A549 (cell line): ENCODE data around the gene DYNLT4. TPM values are rescaled to one million over a fixed set of nuclear protein-coding genes. Genes with fewer than 3 reads are reported as not detected.

Experiments used
- ATAC-seq, 2 experiments: fragments of 200-7000 bp in 1 of 2; fragments of >200 bp in 1 of 2; cut with Nextera tagmentation in 1 of 2; cut with Tn5 transposase in 1 of 2; 3 replicates each; pipeline versions ENCODE4 v1.8.0 to v1.9.1; 2018 to 2020; ENCODE audit warnings: mild to moderate bottlenecking in 1 of 2, moderate library complexity in 1 of 2
- CTCF ChIA-PET: fragments of 300-600 bp; sonication (Branson Sonifier 250); formaldehyde crosslinking; extraction: SDS; loops from one replicate; lab custom pipeline; 2021; ENCODE audit warnings: antibody characterized with exemption, inconsistent platforms; lab: Yijun Ruan, JAX
- POLR2A ChIA-PET: fragments of 350-600 bp; formaldehyde crosslinking; extraction: SDS; loops from one replicate; lab custom pipeline; 2021; ENCODE audit warnings: antibody characterized with exemption, inconsistent platforms; lab: Yijun Ruan, JAX
- DNase-seq, 2 experiments: peaks; one replicate each; pipeline versions ENCODE4 v3.0.0 to v3.0.0-alpha.2; 2011 to 2016; ENCODE audit warnings: low read depth in 1 of 2, low spot score in 1 of 2
- FAIRE-seq: peaks from 2 replicates; lab custom pipeline; 2011; peaks lifted over from hg19 to GRCh38; lab: Jason Lieb, UNC
- H3K27ac ChIP-seq, 2 experiments: fragments of >200 bp; sonication (Bioruptor Twin); formaldehyde crosslinking; 3 replicates each; pipeline ENCODE4 v1.5.1; 2016 to 2017
- H3K4me1 ChIP-seq: fragments of >200 bp; sonication (Bioruptor Twin); formaldehyde crosslinking; 3 replicates; pipeline ENCODE4 v1.6.1; 2016
- H3K4me2 ChIP-seq: fragments of >200 bp; sonication (Bioruptor Twin); formaldehyde crosslinking; 3 replicates; pipeline ENCODE4 v1.6.1; 2016
- H3K4me3 ChIP-seq: fragments of >200 bp; sonication (Bioruptor Twin); formaldehyde crosslinking; 3 replicates; pipeline ENCODE4 v1.5.1; 2016
- H3K9me3 ChIP-seq: fragments of >200 bp; sonication (Bioruptor Twin); formaldehyde crosslinking; 3 replicates; pipeline ENCODE4 v1.6.1; 2016
- BHLHE40 ChIP-seq: IDR thresholded peaks from 2 replicates; pipeline ENCODE4 v1.6.1; 2012; ENCODE audit warnings: low read depth, low read length, inconsistent platforms
- CHD2 ChIP-seq: fragments of 150-350 bp; IDR thresholded peaks from 2 replicates; pipeline ENCODE4 v1.6.1; 2014; ENCODE audit warnings: low read length; ENCODE audit not compliant: partially characterized antibody
- CHD4 ChIP-seq: fragments of 200-600 bp; sonication (generic); IDR thresholded peaks from 2 replicates; pipeline ENCODE4 v1.6.1; 2016; ENCODE audit warnings: antibody characterized with exemption, mild to moderate bottlenecking, borderline replicate concordance
- CTCF ChIP-seq: fragments of >200 bp; sonication (Bioruptor Twin); formaldehyde crosslinking; IDR thresholded peaks from 3 replicates; pipeline ENCODE4 v1.5.1; 2016
- EP300 ChIP-seq, 2 experiments: fragments of >200 bp; sonication (Bioruptor Twin); formaldehyde crosslinking; IDR thresholded peaks; 2 replicates in 1 of 2; 3 replicates in 1 of 2; pipeline ENCODE4 v1.6.1; 2016 to 2017
- FOSB ChIP-seq: fragments of 250-450 bp; sonication (Bioruptor Pico); IDR thresholded peaks from 2 replicates; pipeline ENCODE4 v1.5.0; 2020; ENCODE audit warnings: mild to moderate bottlenecking, moderate library complexity
- FOSL2 ChIP-seq, 2 experiments: fragments of 450-650 bp in 1 of 2; fragments of >200 bp in 1 of 2; sonication (Bioruptor Twin) in 1 of 2; formaldehyde crosslinking; IDR thresholded peaks; 2 replicates each; pipeline versions ENCODE4 v1.5.0 to v1.6.1; 2016 to 2020; ENCODE audit warnings: mild to moderate bottlenecking in 1 of 2, moderate library complexity in 1 of 2
- GATA3 ChIP-seq: IDR thresholded peaks from 2 replicates; pipeline ENCODE4 v1.6.1; 2012; ENCODE audit warnings: borderline replicate concordance
- HES2 ChIP-seq: fragments of >200 bp; sonication (Bioruptor Twin); formaldehyde crosslinking; IDR thresholded peaks from 2 replicates; pipeline ENCODE4 v1.6.1; 2016
- HOXB5 ChIP-seq: fragments of 250-450 bp; sonication (Bioruptor Pico); IDR thresholded peaks from 2 replicates; pipeline ENCODE4 v1.5.0; 2020; ENCODE audit warnings: mild to moderate bottlenecking, moderate library complexity
- KDM5A ChIP-seq: fragments of 200-600 bp; sonication (generic); IDR thresholded peaks from 2 replicates; pipeline ENCODE4 v1.6.1; 2016; ENCODE audit warnings: antibody characterized with exemption, mild to moderate bottlenecking
- MAZ ChIP-seq: fragments of 150-350 bp; IDR thresholded peaks from 2 replicates; pipeline ENCODE4 v1.6.1; 2014; ENCODE audit warnings: antibody characterized with exemption, low read depth, low read length, borderline replicate concordance
- NFE2L2 ChIP-seq: fragments of 150-350 bp; conservative IDR thresholded peaks from 2 replicates; pipeline ENCODE4 v1.6.1; 2014; ENCODE audit warnings: low read length
- NPAS2 ChIP-seq: fragments of 250-450 bp; sonication (Bioruptor Pico); IDR thresholded peaks from 2 replicates; pipeline ENCODE4 v1.8.0; 2022; ENCODE audit warnings: mild to moderate bottlenecking, moderate library complexity, borderline replicate concordance
- PBX3 ChIP-seq: IDR thresholded peaks from 2 replicates; pipeline ENCODE4 v1.6.1; 2012
- POLR2A ChIP-seq: IDR thresholded peaks from 2 replicates; pipeline ENCODE4 v1.6.1; 2012; ENCODE audit warnings: mild to moderate bottlenecking, low read length
- RAD21 ChIP-seq, 2 experiments: fragments of >200 bp in 1 of 2; sonication (Bioruptor Twin) in 1 of 2; formaldehyde crosslinking in 1 of 2; IDR thresholded peaks in 1 of 2; conservative IDR thresholded peaks in 1 of 2; 2 replicates in 1 of 2; 3 replicates in 1 of 2; pipeline ENCODE4 v1.6.1; 2012 to 2018; ENCODE audit warnings: inconsistent platforms in 1 of 2
- RNF2 ChIP-seq: fragments of 200-600 bp; sonication (generic); IDR thresholded peaks from 2 replicates; pipeline ENCODE4 v1.6.1; 2016; ENCODE audit warnings: low read depth, mild to moderate bottlenecking, antibody characterized with exemption, moderate library complexity, borderline replicate concordance
- SMC3 ChIP-seq: fragments of >200 bp; sonication (Bioruptor Twin); formaldehyde crosslinking; IDR thresholded peaks from 3 replicates; pipeline ENCODE4 v1.6.1; 2018; ENCODE audit warnings: inconsistent platforms
- SREBF2 ChIP-seq: fragments of 450-650 bp; IDR thresholded peaks from 2 replicates; pipeline ENCODE4 v1.6.1; 2014; ENCODE audit warnings: mild to moderate bottlenecking, moderate library complexity
- TFCP2L1 ChIP-seq: fragments of 250-450 bp; sonication (Bioruptor Pico); IDR thresholded peaks from 2 replicates; pipeline ENCODE4 v1.5.0; 2021; ENCODE audit warnings: mild to moderate bottlenecking
- ZC3H11A ChIP-seq: fragments of 450-650 bp; IDR thresholded peaks from 2 replicates; pipeline ENCODE4 v1.6.1; 2014; ENCODE audit warnings: antibody characterized with exemption, mild to moderate bottlenecking
- WGBS: methylation state at CpG from one replicate; pipeline ENCODE4 v1.1.6; 2017; ENCODE audit errors: missing lambda C conversion rate; 5-methylcytosine and 5-hydroxymethylcytosine counted together
- polyA minus RNA-seq: library from RNA; depleted of rRNA, polyadenylated mRNA; stranded (reverse); fragments of >200 nt; gene quantifications from 2 replicates; pipeline ENCODE4 v1.2.3, GENCODE V29; 2011; rRNA and poly(A)+ RNA removed
- polyA plus RNA-seq, 4 experiments: library from polyadenylated mRNA; depleted of rRNA in 3 of 4; stranded (reverse); fragments of >200 nt; fragmentation: RNase III in 1 of 4; extraction: RNeasy Plus Mini Kit Qiagen cat#74134 plus additional on column Dnase treatment in 1 of 4; gene quantifications; 2 replicates in 3 of 4; 3 replicates in 1 of 4; pipeline ENCODE4 v1.2.3, GENCODE V29; 2011 to 2017
- TF ChIP-seq, protein P1 (sequence below): fragments of 450-650 bp; IDR thresholded peaks from 2 replicates; pipeline ENCODE4 v1.6.1; 2014; ENCODE audit warnings: antibody characterized with exemption

The DYNLT4 gene
- polyA plus RNA-seq (2011; rRNA removed): 0.21 TPM in 1 of 2 replicates, not detected in the other
- polyA plus RNA-seq (2012; cell fraction: cytosol; rRNA removed): 0.48 and 0.92 TPM in 2 replicates
- polyA plus RNA-seq (2012; cell fraction: nucleus; rRNA removed): 0.70 and 0.84 TPM in 2 replicates
- polyA plus RNA-seq (2017; fragmentation: RNase III; extraction: RNeasy Plus Mini Kit Qiagen cat#74134 plus additional on column Dnase treatment): 0.12 to 0.18 TPM in 2 of 3 replicates, not detected in the other
- polyA minus RNA-seq: not detected in 2 replicates

- Histone ChIP-seq H3K4me2 (peak within 1 kb of the TSS; percentile 81), H3K4me3 (0 out of 3 replicates have a peak within 1 kb of the TSS, but pooled peaks have one; percentile 14), H3K27ac (peak within 1 kb of the TSS; percentile 98 to 99), H3K9me3 (no peaks in the 10 kb centered on the region), H3K4me1 (peaks cover 83% of the 10 kb centered on the region)
- peak; percentile 10 to 11; a peak in 4 of 6 replicates for ATAC-seq
- ChIA-PET POLR2A (interaction anchor here (0.6 to 3.9 kb wide), 7 partner anchors 12 to 715 kb away, joined by 3 to 57 read pairs (median 5); partner anchors contain the start of genes PRDX1, RNU5D-1 and RPS8), CTCF (interaction anchor here (0.6 to 1.3 kb wide), 2 partner anchors 8 to 68 kb away, joined by 3 to 4 read pairs; no protein-coding TSS in a partner anchor)
- TF ChIP-seq GATA3 (peak; percentile 33; the same call in 1 of the 2 replicates), FOSL2 (IDR thresholded peaks at IDR 0.05) (peak; percentile 41; the same call in 1 of the 2 replicates), FOSL2 (CRISPR knock-in tag; IDR thresholded peaks at IDR 0.05) (no peak), HOXB5 (peak; percentile 10; the same call in 1 of the 2 replicates), TFCP2L1 (CRISPR knock-in tag) (0 out of 2 replicates have a peak, but pooled peaks have one; percentile 44), KDM5A (no peak), SREBF2 (no peak), POLR2A (0 out of 2 replicates have a peak, but pooled peaks have one; percentile 22)
- 46% methylated on average over 7 of the region's 7 CpGs for WGBS
- FAIRE-seq: no peak
- DNase-seq: no peak
Observed at GRCh38 chr1:44806704-44807363, at the start of gene DYNLT4. DYNLT4 (minus strand) TSS chr1:44807351; CDS start chr1:44806668, 683 bp downstream.

DNA sequence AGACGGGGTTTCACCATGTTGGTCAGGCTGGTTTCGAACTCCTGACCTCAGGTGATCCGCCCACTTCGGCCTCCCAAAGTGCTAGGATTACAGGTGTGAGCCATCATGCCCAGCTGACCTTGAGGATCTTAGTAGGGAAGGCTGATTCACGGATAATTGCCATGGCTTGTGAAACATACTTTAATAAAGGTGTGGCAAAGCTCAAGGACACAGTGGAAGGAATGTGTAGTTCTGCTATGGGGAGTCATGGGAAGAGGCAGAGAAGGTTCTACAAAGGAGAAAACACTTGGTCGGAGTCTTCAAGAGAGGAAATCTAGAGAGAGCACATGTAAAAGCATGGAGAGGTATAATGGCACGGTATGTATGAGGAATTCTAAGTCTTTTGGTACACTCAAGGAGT lies 48.6 kb upstream of the DYNLT4 start:
- DNase-seq: no peak
- no peak for FAIRE-seq
- Histone ChIP-seq H3K4me1 (no peaks in the 10 kb centered on the region), H3K4me3 (no peak overlapping the region), H3K27ac (no peak overlapping the region), H3K4me2 (no peak overlapping the region), H3K9me3 (no peaks in the 10 kb centered on the region)
- 92% methylated on average over 7 of the region's 7 CpGs for WGBS
- ATAC-seq: no peak
- CTCF ChIA-PET: no interaction called here
- TF ChIP-seq CHD4 (no peak), MAZ (no peak), TFCP2L1 (CRISPR knock-in tag) (no peak), NFE2L2 (no peak), EP300 (IDR thresholded peaks at IDR 0.05) (no peak), HOXB5 (no peak), CHD2 (no peak), HES2 (no peak), NPAS2 (CRISPR knock-in tag) (no peak), FOSB (no peak), SREBF2 (no peak), RAD21 (conservative IDR thresholded peaks at IDR 0.05 in 1 of 2, IDR thresholded peaks at IDR 0.05 in 1 of 2) (no peak), BHLHE40 (no peak), SMC3 (no peak), ZC3H11A (no peak), RNF2 (no peak), CTCF (no peak), PBX3 (no peak)
- TF ChIP-seq, protein P1, sequence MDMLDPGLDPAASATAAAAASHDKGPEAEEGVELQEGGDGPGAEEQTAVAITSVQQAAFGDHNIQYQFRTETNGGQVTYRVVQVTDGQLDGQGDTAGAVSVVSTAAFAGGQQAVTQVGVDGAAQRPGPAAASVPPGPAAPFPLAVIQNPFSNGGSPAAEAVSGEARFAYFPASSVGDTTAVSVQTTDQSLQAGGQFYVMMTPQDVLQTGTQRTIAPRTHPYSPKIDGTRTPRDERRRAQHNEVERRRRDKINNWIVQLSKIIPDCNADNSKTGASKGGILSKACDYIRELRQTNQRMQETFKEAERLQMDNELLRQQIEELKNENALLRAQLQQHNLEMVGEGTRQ: no peak
- POLR2A ChIA-PET: no interaction called here
